GM18858 (cell line): Measurements from ENCODE around the gene NPAS3.

ENCODE experiments used
- ATAC-seq: cut with Tn5 transposase; IDR thresholded peaks from one replicate; pipeline ENCODE4 v1.9.1; 2021; ENCODE audit not compliant: unreplicated experiment

NPAS3 gene

DNA sequence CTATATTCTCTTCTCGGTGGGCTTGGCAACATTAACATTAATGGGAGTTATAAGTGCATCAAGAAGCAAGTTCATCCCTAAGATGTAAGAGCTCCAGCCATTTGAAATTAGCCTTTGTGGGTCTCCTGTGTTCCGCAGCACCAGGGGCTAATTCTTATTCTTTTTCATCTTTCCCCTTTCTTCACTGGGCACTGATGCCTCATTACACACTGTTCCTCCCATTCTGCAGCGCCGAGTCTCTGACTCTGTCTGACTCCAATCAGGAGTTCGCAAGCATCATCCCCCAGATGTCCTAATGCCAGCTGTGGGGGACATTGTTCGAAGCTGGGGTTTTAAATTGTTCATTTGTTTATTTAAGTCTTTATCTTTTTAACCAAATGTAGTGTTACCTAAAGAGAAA is 670.9 kb downstream of the NPAS3 start:
- ATAC-seq = no peak

DNA sequence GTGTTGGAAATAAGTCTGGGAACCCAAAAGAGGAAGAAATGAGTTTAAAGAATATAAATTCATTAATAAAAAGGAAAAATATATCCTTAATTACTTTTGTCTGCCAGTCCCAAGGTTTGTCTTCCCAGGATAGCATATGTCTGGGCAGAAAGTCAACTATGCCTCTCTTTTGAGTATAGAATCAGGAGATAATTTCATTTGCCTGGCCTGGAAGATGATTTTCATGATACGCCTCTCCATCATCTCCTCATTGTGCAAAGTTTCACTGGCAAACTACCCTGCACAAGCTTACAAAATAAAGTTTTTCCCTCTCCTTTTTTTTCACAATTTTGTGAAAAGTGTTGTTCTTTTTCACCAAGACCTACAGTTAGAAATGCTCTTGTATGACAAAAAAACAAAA is 671.4 kb downstream of the NPAS3 start:
- ATAC-seq = no peak

DNA sequence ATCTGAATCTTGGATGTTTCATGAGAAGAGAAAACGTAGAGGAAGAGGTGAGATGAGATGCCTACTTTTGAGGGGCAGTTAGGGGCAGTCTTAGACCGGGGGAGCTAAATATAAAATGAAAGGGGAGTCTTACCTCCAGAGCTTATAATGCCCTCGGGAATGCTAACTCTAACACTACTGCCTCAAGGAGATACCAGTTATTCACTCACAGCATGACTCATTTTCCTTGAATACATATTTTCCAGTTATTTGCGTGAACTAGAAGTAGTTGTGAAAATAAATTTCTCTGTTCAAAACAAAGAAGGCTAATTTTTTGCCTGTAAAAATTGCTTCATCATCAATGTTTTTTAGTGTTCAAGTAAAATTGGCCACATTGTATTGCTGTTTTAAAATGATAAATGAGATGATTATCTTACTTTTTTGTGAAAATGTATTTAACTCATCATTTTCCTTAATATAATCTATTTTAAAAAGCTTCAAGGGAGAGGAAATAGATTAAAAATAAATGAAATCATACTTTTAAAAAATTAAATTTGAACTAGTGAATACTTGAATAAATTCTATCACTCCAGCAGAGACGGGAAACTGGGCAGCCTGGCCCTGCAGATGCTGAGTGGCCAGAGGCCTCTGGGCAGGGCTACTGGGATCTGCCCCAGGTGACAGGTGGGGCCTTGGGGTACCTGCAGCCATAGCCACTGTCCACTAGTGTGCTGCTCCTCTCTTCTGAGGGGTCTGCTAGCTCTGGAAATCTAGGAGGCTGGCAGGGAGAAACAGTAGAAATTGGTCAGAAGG is 672.9 kb downstream of the NPAS3 start:
- no peak for ATAC-seq

DNA sequence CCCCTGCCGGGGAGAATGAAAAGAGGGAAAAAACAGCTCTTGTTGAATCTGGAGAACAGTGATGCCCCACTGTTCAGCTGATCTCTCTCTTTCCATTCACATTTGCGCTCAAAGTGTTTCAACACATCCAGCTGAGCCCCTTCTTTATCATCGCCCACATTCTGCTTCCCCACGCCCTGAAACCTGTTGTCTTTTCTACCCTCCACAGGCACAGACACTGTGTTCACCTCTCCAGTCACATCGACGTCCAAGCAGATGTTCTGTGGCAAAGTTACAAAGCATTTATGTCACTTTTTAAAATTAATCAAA is 673.5 kb downstream of the NPAS3 start:
- no peak for ATAC-seq

DNA sequence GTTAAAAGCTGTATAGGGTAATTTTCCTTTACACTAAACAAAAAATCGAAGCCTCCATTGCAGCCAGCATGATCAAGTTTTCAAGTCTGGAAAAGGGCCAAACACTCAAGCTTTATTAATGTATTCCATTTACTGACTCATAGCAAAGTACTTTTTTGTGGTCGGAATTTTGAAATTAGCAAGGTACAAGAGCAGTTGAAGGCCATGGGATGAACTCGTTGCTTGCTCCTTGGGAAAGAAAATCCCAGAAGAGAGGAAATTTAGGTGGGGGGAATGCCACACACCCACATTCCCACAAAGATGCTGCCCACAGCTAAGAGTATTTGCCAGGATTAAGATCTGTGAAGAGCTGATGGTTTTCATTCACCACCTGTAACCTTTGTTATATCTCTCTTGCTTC is 678.5 kb downstream of the NPAS3 start:
- no peak for ATAC-seq

DNA sequence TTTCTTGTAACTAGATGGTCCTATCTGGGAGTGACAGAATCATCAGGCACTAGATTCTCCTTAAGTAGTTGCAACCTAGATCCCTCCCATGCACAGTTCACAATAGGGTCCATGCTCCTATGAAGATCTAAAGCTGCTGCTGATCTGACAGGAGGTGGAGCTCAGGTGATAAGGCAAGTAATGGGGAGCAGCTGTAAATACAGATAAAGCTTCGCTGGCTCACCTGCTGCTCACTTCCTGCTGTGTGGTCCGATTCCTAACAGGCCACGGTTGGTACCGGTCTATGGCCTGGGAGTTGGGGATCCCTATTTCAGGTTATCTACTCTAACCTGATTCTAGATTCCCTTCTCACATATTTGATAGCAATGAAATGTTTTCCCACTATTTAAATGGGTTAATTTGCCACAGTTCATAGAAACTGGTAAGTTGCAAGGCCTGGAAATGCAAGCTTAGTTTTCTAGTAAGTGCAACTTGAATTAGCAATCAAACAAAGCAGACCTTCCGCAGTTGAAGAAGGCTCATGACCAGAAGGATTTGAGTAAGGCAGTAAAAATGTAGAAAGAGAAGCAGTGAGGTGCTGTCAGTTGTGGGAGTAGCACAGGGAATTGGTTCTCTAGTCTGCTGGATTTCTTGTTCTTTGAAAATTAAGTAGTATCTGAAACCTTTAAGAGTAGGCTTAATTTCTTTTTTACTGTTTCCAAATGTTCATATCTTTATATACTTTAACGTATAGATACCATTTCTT is 679.9 kb downstream of the NPAS3 start:
- ATAC-seq = no peak

DNA sequence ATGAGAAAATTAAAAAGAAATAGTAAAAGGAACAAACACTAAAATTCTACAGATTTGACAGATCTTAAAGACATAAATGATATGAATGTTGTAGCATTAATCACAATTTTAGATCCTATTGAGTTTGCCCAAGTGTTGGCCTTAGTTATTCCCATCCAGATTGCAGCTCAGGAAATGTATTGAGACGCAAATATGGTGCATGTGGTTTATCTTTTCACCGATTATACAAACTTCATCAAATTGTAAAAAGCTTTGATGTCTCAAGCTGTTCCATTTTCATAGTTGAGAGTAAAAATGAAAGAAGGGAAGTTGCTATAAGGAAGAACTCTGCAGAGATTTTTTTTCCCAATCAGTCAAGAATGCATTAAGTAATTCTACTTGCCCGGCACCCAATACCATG is 683.8 kb downstream of the NPAS3 start:
- no peak for ATAC-seq

DNA sequence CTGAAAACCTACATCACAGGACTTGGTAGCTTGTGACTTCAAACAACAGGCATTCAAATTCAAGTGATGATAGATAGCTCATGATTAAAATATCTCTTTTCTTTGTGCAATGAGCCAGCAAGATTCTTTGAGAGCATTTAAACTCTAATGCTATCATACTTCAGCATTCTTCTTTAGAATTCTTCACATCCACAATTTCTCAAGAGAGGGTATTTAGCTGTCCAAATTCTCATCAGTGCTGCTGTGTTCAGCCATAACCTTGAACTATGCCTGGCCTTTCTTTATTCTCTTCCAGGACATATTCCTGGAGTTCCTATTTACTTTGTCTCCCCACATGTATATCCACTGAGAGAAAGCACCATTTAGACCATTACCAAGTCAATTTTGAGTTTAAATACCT is 691.1 kb downstream of the NPAS3 start:
- ATAC-seq = no peak

DNA sequence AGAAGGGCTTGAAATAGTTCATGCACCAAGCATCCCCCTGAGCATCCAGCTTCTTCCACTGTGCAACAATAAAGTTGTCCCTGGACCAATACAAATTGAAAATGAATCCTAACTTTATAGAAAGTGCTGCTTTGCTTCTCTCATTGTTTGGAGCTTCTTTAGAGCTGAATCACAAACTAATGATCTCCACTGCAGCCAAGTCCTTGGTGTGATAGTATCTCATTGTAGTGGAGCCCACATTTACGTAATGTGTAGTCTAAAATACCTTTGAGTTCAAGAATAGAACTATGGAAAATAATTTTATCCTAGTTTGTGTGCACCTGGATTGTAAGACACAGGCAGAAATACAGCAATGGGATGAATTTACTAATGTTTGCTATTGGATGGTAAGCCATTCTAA is 692.3 kb downstream of the NPAS3 start:
- no peak for ATAC-seq

DNA sequence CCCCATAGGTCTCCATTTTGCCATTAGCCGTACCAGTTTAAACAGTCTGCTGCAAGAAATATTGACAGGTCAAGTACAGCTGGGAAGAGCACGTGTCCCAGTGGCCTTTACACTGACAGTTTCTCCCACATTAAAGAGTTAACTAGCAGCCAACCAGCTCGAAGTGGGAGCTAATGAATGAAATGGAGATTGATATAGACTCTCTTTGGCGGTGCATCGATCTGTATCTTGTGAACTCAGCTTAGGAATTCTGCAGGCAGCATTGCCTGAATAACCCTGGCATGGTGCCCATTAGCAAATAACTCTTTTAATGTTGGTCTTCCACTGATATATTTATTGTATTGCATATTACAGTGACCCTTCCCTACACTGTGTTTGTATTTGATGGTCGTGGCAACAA is 692.8 kb downstream of the NPAS3 start:
- ATAC-seq = no peak

DNA sequence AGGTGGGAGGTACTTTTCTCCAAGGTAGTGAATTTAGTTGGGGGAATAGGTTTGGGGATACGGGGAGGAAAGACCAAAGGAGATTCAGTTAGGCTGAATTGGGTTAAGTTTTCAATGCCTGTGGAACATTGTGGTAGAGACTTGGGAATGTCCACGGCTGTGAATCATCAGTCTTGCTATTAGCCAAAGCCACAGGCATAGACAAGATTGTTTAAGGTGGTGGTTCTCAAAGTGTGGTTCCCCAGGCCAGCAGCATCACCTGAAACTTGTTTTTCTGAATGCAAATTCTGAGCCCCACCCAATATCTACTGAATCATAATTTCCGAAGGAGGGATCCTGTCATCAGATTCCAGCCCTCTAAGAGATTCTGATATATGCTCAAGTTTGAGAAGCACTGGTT is 696.0 kb downstream of the NPAS3 start:
- ATAC-seq = no peak

DNA sequence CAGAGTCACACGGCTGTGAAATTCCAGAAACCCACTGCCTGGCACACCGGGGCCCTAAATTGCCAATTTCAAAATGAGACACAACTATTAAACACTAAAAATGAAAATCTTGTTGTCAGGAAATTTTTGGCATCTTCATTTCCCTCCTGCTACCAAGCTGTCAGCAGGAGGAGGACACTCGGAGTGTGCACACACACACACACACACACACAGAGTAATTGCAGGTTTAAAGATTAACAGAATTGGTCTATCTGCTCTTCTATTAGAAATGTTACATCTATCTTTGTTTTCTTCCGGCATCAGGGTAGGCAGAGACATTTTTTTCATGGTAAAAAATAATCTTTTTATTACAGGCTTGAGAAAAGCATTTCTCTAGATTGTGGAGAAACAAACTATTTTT is 698.0 kb downstream of the NPAS3 start:
- ATAC-seq = no peak

DNA sequence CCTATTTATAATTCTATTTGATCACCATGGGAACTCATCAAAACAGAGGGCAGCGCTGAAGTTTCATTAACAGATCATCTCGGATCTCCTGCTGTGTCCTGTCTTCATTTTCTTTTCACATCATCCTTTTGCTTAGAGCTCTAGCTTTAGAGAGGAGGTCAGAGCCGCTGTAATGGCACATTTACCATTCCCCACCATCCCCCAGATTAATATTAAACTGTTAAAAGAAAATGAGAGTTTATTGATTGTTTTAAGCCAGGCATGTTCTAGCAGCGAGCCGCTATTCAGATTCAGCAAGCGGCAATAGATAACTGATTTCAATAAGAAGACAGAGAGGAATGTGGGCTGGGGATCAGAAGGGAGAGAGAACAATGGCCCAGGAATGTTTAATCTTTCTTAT is 703.4 kb downstream of the NPAS3 start:
- ATAC-seq = no peak

DNA sequence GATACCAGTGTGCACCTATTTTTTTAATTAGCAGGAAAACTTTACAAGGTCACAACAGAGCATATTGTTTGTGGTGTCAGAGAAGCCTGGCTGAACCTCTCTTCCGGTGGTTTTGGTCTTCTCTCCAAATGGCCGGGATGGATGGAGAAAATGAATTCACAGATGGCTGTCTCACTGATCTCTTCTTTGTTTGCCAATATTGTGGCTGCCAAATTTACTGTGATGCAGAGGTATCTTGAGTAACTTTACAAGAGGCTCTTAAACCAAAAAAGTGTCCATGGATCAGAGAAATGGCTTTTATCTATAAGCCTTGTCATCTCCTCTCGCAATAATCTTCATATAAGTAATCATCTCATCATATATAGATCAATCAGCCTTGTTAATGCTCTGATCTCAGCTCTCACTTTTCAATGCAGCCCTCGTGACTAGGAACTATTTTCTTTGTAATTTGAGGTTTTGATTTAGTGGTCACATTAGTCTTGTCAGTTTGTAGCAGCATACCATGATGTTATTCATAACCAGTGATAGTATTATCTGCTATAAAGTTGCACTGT is 704.1 kb downstream of the NPAS3 start:
- no peak for ATAC-seq

DNA sequence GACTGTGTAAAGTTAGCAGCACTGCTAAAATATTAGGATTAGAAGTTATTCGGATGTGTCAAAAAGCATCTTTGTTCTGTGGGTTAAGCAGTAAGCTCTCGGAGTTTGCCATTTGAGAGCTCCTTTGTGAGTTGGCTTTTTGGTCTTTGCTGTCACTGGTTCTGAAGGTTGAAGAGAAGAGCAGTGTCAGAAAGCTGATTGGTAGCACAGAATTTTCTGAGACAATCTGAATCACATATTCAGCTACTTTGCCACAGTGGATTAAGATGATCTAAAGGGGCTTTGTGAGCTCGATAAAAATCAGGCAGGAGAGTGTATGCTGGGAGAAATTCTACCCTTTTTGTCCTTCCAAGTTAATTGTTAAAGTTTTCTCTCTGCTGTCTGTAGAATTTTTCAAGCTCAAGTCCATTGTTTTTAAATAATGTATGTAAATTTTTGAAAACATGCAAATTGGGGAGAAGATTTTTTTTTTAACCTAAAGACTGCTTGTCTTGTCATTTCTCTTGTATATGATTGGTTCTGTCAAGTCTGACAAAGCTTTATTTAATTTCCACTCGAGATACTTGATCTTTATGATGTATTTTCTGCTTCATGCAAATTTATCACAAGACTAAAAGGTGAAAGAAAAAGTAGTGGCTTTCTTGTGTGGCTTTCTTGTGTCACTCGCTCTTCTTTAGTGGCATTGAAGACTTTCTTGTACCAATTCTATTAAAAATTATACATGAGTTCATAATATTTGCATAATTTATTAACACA is 704.9 kb downstream of the NPAS3 start:
- no peak for ATAC-seq

DNA sequence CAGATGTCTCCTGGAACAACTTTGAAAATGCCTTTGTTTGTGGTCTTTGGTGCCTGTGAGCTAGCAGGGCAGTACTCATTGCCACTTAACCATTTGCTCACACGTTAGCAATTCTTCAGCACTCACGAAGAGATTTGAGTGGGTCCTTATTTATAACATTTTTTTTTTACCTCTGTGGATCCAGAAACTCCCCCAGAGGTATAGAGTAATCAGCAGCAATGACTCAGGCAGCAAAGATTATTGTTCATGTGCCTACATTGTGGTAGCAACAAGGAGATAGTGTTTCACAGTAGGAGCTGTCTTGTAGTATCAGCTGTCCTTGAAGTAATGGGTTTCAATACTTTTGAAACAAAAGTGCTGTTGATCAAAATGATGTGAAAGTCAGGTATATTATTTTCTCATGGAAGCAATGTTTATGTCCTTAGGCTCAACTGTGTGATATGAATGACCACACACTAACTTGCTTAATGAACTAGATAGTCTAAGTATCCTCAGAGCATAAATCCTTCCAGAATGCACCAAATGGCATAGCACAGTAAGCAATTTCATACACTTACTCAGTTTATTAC is 708.1 kb downstream of the NPAS3 start:
- ATAC-seq = no peak

DNA sequence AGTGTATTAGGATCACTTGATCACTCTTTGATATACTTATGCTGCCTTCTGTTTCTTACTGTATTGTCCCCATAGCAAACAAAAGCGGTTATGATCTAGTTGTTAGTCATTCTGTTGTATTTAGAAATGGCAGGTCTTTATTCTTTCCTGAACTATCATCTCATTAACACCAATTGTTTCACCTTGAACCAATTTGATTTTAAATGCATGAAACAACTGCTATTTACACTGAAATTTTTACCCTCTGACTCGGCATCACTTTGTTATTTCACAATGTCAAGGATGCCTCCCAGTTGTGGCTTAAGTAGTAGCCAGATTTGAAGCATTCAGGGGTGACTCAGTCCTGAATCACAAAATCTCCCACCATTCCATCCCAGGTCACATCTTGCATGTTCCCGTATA is 708.7 kb downstream of the NPAS3 start:
- ATAC-seq = no peak

DNA sequence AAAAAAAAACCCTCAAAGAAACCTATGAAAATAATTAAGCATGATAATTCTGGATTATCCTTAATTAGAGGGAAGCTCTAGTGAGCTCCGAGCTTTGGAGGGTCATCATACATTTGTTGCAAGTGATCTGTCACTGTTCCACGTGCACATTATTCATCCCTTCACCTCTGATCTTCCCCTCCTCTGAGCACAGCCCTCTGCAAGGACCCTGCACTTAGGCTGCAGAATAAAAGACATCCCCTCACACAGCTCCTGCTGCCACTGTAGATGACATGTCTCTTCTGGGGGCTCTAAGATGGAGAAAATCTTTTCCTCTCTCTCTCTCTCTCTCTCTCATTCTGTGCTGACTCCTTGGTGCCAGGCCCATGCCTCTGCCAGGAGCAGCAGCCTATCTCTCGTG is 711.8 kb downstream of the NPAS3 start:
- no peak for ATAC-seq

DNA sequence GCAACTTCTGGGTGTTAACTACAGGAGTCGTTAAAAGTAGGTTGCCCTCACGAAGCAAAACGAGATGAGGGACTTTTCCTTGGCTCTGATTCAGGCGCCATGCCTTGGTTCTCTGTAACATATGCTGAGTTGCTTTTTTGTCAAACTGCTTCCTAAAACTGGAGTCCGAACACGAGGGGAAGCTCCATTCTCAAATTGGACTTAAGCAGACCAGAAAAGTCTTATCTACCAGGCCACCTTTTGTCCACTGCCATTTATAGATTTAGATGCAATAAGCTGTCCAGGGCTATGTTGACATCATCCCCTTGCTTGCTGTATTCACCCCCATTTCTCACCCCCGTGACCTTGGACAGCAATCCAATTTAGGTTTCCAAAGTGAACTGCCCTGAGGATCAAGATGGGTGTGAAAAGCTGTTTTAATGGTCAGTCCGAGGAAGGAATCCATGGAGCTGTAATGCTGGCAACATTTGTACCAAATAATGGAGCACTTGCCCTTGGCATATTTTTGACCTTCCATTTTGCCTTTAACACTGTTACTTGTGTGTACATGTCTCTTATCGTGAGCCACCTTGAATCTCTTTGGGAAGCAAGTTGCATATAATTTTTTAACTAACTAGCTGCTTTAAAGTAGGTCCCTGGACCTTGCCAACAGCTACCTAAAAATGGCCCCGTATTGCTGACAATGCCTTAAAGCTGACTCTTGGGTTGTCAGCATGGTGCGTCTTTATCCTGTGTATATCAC is 714.1 kb downstream of the NPAS3 start:
- ATAC-seq = no peak

DNA sequence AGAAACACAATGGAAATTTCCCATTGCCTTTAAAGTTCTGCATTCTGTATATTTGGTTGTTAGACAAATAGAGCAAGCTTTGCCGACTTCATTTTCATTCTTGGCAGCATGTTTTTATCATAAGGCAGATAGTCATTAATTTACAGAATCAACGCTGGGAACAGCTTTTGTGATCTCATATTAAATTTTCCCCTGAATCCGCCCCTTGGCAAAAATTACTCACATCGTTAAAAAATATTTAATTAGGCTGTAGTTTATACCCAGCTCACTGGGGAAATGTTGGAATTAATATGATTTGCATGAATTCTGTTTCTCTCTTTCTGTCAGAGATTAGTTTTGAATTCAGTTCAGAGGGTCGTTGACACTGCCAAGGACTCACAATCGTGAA is 714.6 kb downstream of the NPAS3 start:
- no peak for ATAC-seq

DNA sequence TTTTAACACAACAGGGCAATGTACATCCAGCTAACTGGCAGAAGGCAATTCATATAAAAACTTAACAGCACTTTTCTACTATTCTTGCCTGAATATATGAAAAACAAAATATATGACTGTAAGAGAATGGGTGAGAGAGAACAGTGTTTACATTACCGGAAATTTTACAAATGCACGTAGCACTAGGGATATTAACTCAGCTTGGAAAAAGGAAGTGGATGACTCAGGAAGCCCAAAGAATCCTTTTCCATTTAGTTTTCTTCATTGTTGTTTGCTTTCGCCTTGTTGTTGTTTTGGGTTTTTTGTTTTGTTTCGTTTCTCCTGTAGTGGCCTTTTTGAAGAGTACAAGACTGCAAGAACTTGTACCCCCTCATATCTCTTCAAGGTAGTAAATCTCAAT is 716.7 kb downstream of the NPAS3 start:
- ATAC-seq = no peak
